SK-MEL-5 (cell line): ENCODE data around the gene NYAP1. TPM values are rescaled to one million over a fixed set of nuclear protein-coding genes. Genes with fewer than 3 reads are reported as not detected.
"Not testable (repeated sequence)": the region's sequence is repeated elsewhere in the genome, so short reads cannot be mapped to it uniquely, and the experiment has no call there.

Experiments
- DNase-seq: peaks from one replicate; pipeline ENCODE4 v3.0.0-alpha.2; 2016; ENCODE audit warnings: low read depth, low spot score
- in situ Hi-C: cut with HindIII; loops from 2 replicates; pipeline ENCODE4 v1.10.0; 2016; ENCODE audit warnings: low sequenced_read_pairs, high pct_unique_total_duplicates, low pct_unique_long_range_greater_than_20kb
- total RNA-seq: library from RNA; depleted of rRNA; stranded (reverse); fragments of >200 nt; shearing (Covaris generic); gene quantifications from 2 replicates; pipeline ENCODE4 v1.2.3, GENCODE V29; 2014

The NYAP1 gene
- total RNA-seq, 1 experiment from 2014 or later, result 0.53 TPM

- DNase-seq, in situ Hi-C loops: not testable (repeated sequence)
Measured at GRCh38 chr7:100521909-100522593, 38.3 kb downstream of the NYAP1 start.

- DNase-seq, in situ Hi-C loops: not testable (repeated sequence)
Measured at GRCh38 chr7:100523192-100523591, 39.5 kb downstream of the NYAP1 start.

- in situ Hi-C loops, result not testable (repeated sequence)
Measured at GRCh38 chr7:100528108-100528866, 44.6 kb downstream of the NYAP1 start.

GRCh38 chr7:100532165-100533022 is 48.7 kb downstream of the NYAP1 start:
- DNase-seq, result no peak
- in situ Hi-C loops, result no loop called here

More at GRCh38 chr7:100528108-100528866, 44.6 kb downstream of the NYAP1 start:
- DNase-seq, result not testable (repeated sequence)

DNA sequence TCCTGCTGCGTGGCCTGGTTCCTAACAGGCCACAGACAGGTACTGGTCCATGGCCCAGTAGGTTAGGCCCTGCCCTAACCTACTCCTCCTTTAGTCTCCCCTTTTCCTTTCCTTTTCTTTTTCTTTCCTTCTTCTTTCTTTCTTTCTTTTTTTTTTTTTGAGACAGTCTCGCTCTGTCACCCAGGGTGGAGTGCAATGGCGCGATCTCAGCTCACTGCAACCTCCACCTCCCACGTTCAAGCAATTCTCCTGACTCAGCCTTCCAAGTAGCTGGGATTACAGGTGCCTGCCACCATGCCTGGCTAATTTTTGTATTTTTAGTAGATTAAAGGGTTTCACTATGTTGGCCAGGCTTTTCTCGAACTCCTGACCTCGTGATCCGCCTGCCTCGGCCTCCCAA is 52.3 kb downstream of the NYAP1 start:
- in situ Hi-C loops, result not testable (repeated sequence)

GRCh38 chr7:100536695-100537094 is 53.0 kb downstream of the NYAP1 start:
- DNase-seq, in situ Hi-C loops: not testable (repeated sequence)

More for the DNA sequence above, 52.3 kb downstream of the NYAP1 start:
- DNase-seq, result not testable (repeated sequence)

DNA sequence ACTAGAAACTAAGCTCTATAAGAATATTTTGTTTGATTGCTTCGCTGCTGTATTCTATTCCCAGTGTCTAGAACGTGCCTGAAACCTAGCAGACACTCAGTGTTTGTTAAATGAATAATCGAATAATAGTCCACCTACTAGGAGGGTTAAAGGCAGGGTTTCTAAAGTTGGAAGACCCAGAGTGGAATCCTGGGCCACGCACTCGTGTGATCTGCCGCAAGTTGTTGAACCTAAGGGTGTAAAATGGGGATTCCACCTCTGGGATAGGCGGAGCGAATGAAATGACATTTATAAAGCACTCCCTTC is 54.6 kb downstream of the NYAP1 start:
- in situ Hi-C loops, result no loop called here
- DNase-seq, result no peak

- DNase-seq, result peak; percentile 100
- in situ Hi-C loops, result no loop called here
Measured at GRCh38 chr7:100538654-100539435, 55.1 kb downstream of the NYAP1 start, which contains the start of gene AGFG2. Gene AGFG2 (plus strand): TSS chr7:100539203. CDS start chr7:100539347, 144 bp downstream.

DNA sequence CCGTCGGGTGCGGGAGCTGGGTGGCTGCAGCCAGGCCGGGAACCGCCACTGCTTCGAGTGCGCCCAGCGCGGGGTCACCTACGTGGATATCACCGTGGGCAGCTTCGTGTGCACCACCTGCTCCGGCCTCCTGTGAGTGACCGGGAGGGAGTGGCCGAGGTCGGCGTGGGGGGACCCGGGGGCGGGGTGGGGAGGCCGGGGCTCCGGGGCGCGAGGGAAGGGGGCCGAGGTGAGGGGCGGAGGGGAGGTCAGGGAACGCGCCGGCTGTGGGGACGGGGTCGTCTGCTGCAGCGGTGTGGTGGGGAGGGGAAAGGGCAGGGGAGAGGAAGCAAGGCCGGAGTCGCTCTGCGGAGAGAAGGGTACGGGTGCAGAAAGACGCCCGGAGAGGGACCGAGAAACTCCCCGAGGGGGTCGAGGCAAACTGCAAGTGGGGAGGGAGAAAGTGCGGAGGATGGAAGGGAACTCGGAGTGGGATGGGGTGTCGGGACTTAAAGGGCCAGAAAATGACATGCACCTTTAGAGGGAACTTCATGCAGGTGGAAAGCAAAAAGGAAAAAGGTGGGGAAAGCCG is 55.8 kb downstream of the NYAP1 start:
- no peak for DNase-seq
- in situ Hi-C loops, result no loop called here

DNA sequence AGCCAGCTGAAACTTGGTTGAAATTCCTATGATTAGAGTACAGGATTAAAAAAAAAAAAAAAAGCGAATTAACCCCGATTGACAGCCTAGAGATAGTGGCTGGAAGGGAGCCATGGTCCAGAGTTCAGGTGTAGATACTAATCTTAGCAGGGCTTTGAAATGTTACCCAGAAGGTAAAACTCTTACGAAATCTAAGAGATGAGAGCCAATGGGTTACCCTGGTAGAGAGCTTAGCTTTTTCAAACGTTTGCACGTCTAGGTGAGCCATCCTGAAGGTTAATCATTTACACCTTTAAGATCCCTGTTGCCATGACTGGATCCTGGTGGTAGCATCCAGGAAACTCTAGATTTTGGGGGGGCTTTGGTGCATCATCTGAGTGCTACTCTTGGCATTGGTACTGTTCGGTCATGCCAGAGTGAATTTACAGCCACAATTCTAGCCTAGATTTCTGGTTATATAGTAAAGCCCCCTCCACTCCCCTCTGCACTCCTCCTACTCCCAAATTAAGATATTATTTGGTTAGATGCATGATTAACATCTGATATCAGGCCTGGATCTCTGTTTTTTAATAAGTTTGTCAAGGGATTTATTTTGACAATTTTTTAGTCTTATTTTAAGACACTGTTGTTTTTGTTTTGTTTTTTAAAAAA is 56.5 kb downstream of the NYAP1 start:
- no peak for DNase-seq
- in situ Hi-C loops, result no loop called here

DNA sequence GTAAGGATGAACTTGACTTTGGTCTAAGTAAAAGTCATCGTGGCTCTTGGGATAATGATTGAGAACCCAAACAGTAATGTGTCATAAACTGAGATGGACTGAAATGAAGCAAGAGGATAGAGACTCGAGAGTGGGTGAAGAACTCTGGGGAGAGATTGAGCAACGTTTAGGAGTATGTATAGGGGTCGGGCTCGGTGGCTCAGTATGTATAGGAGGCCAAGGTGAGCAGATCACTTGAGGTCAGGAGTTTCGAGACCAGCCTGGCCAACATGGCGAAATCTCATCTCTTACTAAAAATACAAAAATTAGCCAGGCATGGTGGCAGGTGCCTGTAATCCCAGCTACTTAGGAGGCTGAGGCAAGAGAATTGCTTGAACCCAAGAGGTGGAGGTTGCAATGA is 57.6 kb downstream of the NYAP1 start:
- DNase-seq, in situ Hi-C loops: not testable (repeated sequence)

GRCh38 chr7:100543586-100543985 is 59.9 kb downstream of the NYAP1 start:
- in situ Hi-C loops, result no loop called here
- DNase-seq, result no peak

- no peak for DNase-seq
- in situ Hi-C loops, result no loop called here
Measured at GRCh38 chr7:100544386-100544785, 60.7 kb downstream of the NYAP1 start.
